Duodenal mucosa (tissue), 2 donors: Measurements from ENCODE around the gene PASK.

ENCODE experiments used
- H3K27ac ChIP-seq: one replicate; pipeline ENCODE4 v1.7.0; 2013; ENCODE audit warnings: low read depth, low read length
- H3K27me3 ChIP-seq, 2 donors: one replicate each; pipeline ENCODE4 v1.7.0; 2013; ENCODE audit warnings: low read length in 2 of 2, control low read depth in 1 of 2; ENCODE audit not compliant: insufficient read depth in 2 of 2, control insufficient read depth in 1 of 2
- H3K36me3 ChIP-seq, 2 donors: one replicate each; pipeline ENCODE4 v1.7.0; 2013; ENCODE audit warnings: low read length in 2 of 2, control low read depth in 1 of 2; ENCODE audit not compliant: insufficient read depth in 2 of 2, control insufficient read depth in 1 of 2
- H3K4me1 ChIP-seq, 2 donors: one replicate each; pipeline ENCODE4 v1.7.0; 2013; ENCODE audit warnings: low read length in 2 of 2, control low read depth in 1 of 2; ENCODE audit not compliant: insufficient read depth in 2 of 2, control insufficient read depth in 1 of 2
- H3K4me3 ChIP-seq, 2 donors: one replicate each; pipeline ENCODE4 v1.7.0; 2013; ENCODE audit warnings: low read length in 2 of 2, low read depth in 1 of 2
- H3K9ac ChIP-seq, 2 donors: one replicate each; pipeline ENCODE4 v1.7.0; 2013; ENCODE audit warnings: low read length in 2 of 2, low read depth in 1 of 2
- H3K9me3 ChIP-seq, 2 donors: one replicate each; pipeline ENCODE4 v1.7.0; 2013; ENCODE audit warnings: low read length in 2 of 2, control low read depth in 1 of 2; ENCODE audit not compliant: control insufficient read depth in 1 of 2

Gene PASK

GRCh38 chr2:241087420-241088268, 61.6 kb downstream of the PASK start:
- H3K27ac ChIP-seq: no peak overlapping the region
- H3K36me3 ChIP-seq: peaks cover 47 to 65% of the 10 kb centered on the region in 2 donors
- H3K9ac ChIP-seq: no peak overlapping the region
- no peaks in the 10 kb centered on the region for H3K4me1 ChIP-seq
- no peaks in the 10 kb centered on the region for H3K27me3 ChIP-seq
- H3K9me3 ChIP-seq: no peaks in the 10 kb centered on the region
- H3K4me3 ChIP-seq: no peak overlapping the region

- H3K27ac ChIP-seq: no peak overlapping the region
- H3K4me1 ChIP-seq: peaks cover 0 to 9% of the 10 kb centered on the region in 2 donors
- no peaks in the 10 kb centered on the region for H3K9me3 ChIP-seq
- no peaks in the 10 kb centered on the region for H3K27me3 ChIP-seq
- no peak overlapping the region for H3K4me3 ChIP-seq
- peaks cover 36 to 39% of the 10 kb centered on the region in 2 donors for H3K36me3 ChIP-seq
- H3K9ac ChIP-seq: no peak overlapping the region
Measured at GRCh38 chr2:241084856-241085444, 64.3 kb downstream of the PASK start.

GRCh38 chr2:241083091-241083415, 66.2 kb downstream of the PASK start:
- H3K27me3 ChIP-seq: no peaks in the 10 kb centered on the region
- no peak overlapping the region for H3K27ac ChIP-seq

GRCh38 chr2:241082341-241083090, 66.8 kb downstream of the PASK start:
- no peak overlapping the region for H3K9ac ChIP-seq
- H3K4me3 ChIP-seq: no peak overlapping the region
- peaks cover 0 to 9% of the 10 kb centered on the region in 2 donors for H3K4me1 ChIP-seq
- H3K27ac ChIP-seq: no peak overlapping the region
- no peaks in the 10 kb centered on the region for H3K27me3 ChIP-seq
- no peaks in the 10 kb centered on the region for H3K9me3 ChIP-seq
- H3K36me3 ChIP-seq: peaks cover 16 to 17% of the 10 kb centered on the region in 2 donors

More at GRCh38 chr2:241083091-241083415, 66.2 kb downstream of the PASK start:
- Histone ChIP-seq H3K36me3 (peaks cover 21 to 22% of the 10 kb centered on the region in 2 donors), H3K9ac (no peak overlapping the region), H3K4me1 (peaks cover 0 to 9% of the 10 kb centered on the region in 2 donors), H3K9me3 (no peaks in the 10 kb centered on the region), H3K4me3 (no peak overlapping the region)

- Histone ChIP-seq H3K27ac (no peak overlapping the region), H3K9ac (no peak overlapping the region), H3K9me3 (no peaks in the 10 kb centered on the region), H3K27me3 (no peaks in the 10 kb centered on the region), H3K4me3 (no peak overlapping the region), H3K36me3 (peaks cover 8 to 10% of the 10 kb centered on the region in 2 donors), H3K4me1 (peaks cover 0 to 9% of the 10 kb centered on the region in 2 donors)
Measured at GRCh38 chr2:241081643-241082340, 67.5 kb downstream of the PASK start.

GRCh38 chr2:241081190-241081642, 68.1 kb downstream of the PASK start:
- no peak overlapping the region for H3K27ac ChIP-seq

GRCh38 chr2:241080405-241081189, 68.7 kb downstream of the PASK start:
- peaks cover 0 to 4% of the 10 kb centered on the region in 2 donors for H3K36me3 ChIP-seq
- H3K4me1 ChIP-seq: peaks cover 0 to 9% of the 10 kb centered on the region in 2 donors
- H3K27ac ChIP-seq: no peak overlapping the region
- no peak overlapping the region for H3K4me3 ChIP-seq
- H3K27me3 ChIP-seq: no peaks in the 10 kb centered on the region
- H3K9ac ChIP-seq: no peak overlapping the region
- no peaks in the 10 kb centered on the region for H3K9me3 ChIP-seq

More at GRCh38 chr2:241081190-241081642, 68.1 kb downstream of the PASK start:
- Histone ChIP-seq H3K9ac (no peak overlapping the region), H3K4me3 (no peak overlapping the region), H3K9me3 (no peaks in the 10 kb centered on the region), H3K4me1 (peaks cover 0 to 9% of the 10 kb centered on the region in 2 donors), H3K36me3 (peaks cover 3 to 6% of the 10 kb centered on the region in 2 donors), H3K27me3 (no peaks in the 10 kb centered on the region)

- no peaks in the 10 kb centered on the region for H3K9me3 ChIP-seq
- H3K27ac ChIP-seq: no peak overlapping the region
- H3K36me3 ChIP-seq: peaks cover 8 to 9% of the 10 kb centered on the region in 2 donors
- no peak overlapping the region for H3K4me3 ChIP-seq
- no peaks in the 10 kb centered on the region for H3K4me1 ChIP-seq
- no peaks in the 10 kb centered on the region for H3K27me3 ChIP-seq
- no peak overlapping the region for H3K9ac ChIP-seq
Measured at GRCh38 chr2:241074901-241075540, 74.3 kb downstream of the PASK start.
